ENCODE data around the gene PKN1. TPM values are rescaled to one million over a fixed set of nuclear protein-coding genes. Genes with fewer than 3 reads are reported as not detected.

Gene PKN1
- total RNA-seq, 2 donors from 2014 or later, result 103 to 141 TPM

DNA sequence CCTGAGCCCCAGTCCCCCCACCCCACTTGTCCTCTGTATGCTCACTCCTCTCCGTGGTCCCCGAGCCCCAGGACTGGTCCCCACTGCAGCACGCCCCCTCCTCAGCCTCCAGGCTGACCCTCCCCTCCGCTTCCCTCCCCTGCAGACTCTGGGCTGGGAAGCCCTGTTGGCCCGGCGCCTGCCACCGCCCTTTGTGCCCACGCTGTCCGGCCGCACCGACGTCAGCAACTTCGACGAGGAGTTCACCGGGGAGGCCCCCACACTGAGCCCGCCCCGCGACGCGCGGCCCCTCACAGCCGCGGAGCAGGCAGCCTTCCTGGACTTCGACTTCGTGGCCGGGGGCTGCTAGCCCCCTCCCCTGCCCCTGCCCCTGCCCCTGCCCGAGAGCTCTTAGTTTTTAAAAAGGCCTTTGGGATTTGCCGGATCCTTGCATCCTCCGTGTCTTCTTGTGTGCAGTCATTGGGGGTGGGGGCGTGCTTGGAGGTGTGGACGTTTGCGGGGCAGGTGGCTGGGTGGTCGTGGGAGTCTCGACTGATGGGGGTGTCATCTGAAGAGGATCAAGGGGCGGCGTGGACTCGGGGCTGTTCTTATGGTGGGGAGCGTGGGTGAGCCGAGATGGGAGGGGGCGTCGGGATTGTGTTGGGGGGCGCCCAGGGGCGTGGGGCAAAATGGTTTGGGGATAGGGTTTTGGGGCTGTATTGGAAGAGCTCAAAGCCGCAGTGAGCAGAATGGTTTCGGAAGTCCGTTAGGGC lies 38.5 kb downstream of the PKN1 start:
- no peak for DNase-seq
- TF ChIP-seq, protein P1, sequence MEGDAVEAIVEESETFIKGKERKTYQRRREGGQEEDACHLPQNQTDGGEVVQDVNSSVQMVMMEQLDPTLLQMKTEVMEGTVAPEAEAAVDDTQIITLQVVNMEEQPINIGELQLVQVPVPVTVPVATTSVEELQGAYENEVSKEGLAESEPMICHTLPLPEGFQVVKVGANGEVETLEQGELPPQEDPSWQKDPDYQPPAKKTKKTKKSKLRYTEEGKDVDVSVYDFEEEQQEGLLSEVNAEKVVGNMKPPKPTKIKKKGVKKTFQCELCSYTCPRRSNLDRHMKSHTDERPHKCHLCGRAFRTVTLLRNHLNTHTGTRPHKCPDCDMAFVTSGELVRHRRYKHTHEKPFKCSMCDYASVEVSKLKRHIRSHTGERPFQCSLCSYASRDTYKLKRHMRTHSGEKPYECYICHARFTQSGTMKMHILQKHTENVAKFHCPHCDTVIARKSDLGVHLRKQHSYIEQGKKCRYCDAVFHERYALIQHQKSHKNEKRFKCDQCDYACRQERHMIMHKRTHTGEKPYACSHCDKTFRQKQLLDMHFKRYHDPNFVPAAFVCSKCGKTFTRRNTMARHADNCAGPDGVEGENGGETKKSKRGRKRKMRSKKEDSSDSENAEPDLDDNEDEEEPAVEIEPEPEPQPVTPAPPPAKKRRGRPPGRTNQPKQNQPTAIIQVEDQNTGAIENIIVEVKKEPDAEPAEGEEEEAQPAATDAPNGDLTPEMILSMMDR (conservative IDR thresholded peaks at IDR 0.05), result no peak
- H3K4me3 ChIP-seq (ENCODE audit: low read length), result no peak overlapping the region

DNA sequence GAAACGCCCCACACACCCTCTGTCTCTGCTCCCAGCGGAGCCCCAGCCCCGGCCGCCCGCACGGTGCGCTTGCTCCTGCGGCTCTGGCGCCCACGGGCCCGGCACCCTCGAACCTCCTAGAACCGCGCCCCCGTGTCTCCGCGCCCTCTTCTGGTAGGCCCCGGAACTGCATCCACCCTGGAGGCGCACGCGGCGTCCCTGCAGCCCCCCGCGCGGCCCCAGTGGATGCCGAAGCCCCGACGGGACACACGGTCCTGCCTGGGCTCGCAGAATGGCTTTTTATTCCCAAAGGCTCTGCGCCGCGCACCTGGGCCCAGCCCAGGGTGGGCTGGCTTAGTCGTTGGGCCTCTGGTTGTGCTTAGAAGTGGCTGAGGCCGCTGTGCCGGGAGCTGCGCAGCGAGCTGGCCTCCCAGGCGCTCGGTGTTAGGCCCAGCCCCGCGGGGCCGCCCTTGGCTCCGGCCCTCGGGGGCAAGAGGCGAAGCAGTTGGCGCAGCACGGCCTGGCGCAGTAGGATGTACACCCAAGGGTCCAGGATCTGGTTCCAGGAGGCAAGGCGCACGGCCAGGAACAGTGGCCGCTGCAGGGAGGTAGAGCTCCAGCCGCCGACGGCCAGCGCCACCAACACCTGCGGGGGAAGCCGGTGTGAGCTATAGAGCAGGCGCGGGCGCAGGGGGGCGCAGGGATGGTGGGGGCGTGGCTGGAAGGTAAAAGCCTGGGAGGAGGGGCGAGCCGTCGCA lies 39.3 kb downstream of the PKN1 start:
- TF ChIP-seq, protein P1 (conservative IDR thresholded peaks at IDR 0.05), result peak; percentile 98
- H3K9ac ChIP-seq (ENCODE audit: extremely low read depth, low read length, poor library complexity, severe bottlenecking), result no peak overlapping the region
- H3K4me1 Mint-ChIP-seq, result peaks cover 13% of the 10 kb centered on the region
- DNase-seq, result peak; percentile 95
- no peak overlapping the region for H3K27ac ChIP-seq (ENCODE audit: low read depth, low read length)
- no peaks in the 10 kb centered on the region for H3K27me3 ChIP-seq (ENCODE audit: control insufficient read depth, insufficient read depth, low read length, poor library complexity, severe bottlenecking)
- H3K36me3 ChIP-seq (ENCODE audit: control insufficient read depth, insufficient read depth, low read length), result peaks cover 22% of the 10 kb centered on the region
- no peak overlapping the region for H3K27ac Mint-ChIP-seq
- H3K4me3 Mint-ChIP-seq, result peak overlapping the region; percentile 49
- peaks cover 14% of the 10 kb centered on the region for H3K27me3 Mint-ChIP-seq (ENCODE audit: insufficient read depth)
- peaks cover 22% of the 10 kb centered on the region for H3K36me3 Mint-ChIP-seq (ENCODE audit: low read depth)
- no peaks in the 10 kb centered on the region for H3K9me3 Mint-ChIP-seq
- H3K9me3 ChIP-seq (ENCODE audit: control insufficient read depth, low read length), result no peaks in the 10 kb centered on the region
- H3K4me1 ChIP-seq (ENCODE audit: control insufficient read depth, insufficient read depth, low read length), result no peaks in the 10 kb centered on the region
- H3K4me3 ChIP-seq (ENCODE audit: low read length), result no peak overlapping the region
- 14 to 19% methylated on average over 25 to 66 of the region's 66 CpGs for WGBS, 2 experiments (ENCODE audit: insufficient coverage in 1 of 2, insufficient read length in 1 of 2)

More for the DNA sequence above, 38.5 kb downstream of the PKN1 start:
- H3K27ac Mint-ChIP-seq, result no peak overlapping the region
- Histone ChIP-seq H3K27me3 (ENCODE audit: control insufficient read depth, insufficient read depth, low read length, poor library complexity, severe bottlenecking) (no peaks in the 10 kb centered on the region), H3K4me1 (ENCODE audit: control insufficient read depth, insufficient read depth, low read length) (no peaks in the 10 kb centered on the region), H3K27ac (ENCODE audit: low read depth, low read length) (no peak overlapping the region), H3K9me3 (ENCODE audit: control insufficient read depth, low read length) (no peaks in the 10 kb centered on the region), H3K36me3 (ENCODE audit: control insufficient read depth, insufficient read depth, low read length) (peaks cover 22% of the 10 kb centered on the region), H3K9ac (ENCODE audit: extremely low read depth, low read length, poor library complexity, severe bottlenecking) (no peak overlapping the region)
- H3K9me3 Mint-ChIP-seq, result no peaks in the 10 kb centered on the region
- 87 to 89% methylated on average over 9 to 46 of the region's 46 CpGs for WGBS, 2 experiments (ENCODE audit: insufficient coverage in 1 of 2, insufficient read length in 1 of 2)
- peaks cover 14% of the 10 kb centered on the region for H3K27me3 Mint-ChIP-seq (ENCODE audit: insufficient read depth)
- peak overlapping the region; percentile 49 for H3K4me3 Mint-ChIP-seq
- peaks cover 11% of the 10 kb centered on the region for H3K4me1 Mint-ChIP-seq
- peaks cover 25% of the 10 kb centered on the region for H3K36me3 Mint-ChIP-seq (ENCODE audit: low read depth)

DNA sequence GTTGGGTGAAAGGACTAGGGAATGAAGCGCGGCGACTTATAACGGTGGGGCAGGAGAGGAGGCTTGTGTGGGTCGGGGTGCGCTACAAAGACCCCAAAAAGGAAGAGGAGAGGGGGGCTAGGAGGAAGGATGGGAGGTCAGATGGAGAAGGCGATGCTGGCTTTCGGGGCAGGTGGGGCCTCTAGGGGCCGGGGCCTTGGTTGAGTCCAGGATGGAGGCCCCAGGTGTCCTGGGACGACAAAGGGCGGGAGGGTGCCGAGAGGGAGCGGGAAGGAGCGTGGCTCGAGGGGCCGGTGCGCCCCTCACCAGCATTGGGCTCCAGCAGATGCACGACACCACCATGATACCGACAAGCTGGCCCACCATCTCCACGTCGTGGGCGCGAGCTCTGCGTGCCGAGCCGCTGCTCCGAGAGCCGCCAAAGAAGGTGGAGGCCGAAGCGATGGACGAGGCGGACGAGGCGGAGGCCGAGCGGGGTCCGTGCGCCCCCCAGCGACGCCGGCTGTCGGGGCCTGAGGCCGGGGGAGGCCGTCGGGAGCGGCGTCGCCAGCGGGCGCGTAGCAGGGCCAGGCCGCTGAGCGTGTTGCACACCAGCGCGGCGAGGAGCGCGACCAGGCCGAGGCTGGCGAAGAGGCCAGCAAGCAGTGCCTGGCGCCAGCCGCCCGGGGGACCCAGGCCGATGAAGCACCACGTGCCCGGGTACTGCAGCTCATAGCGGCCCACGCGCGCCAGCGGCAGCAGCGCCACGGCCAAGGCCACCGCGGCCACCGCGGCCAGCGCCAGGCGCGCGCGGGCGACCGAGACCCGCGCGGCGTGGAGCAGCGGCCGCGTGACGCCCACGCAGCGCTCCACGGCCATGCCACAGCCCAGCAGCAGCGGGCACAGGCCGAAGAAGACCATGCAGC lies 40.2 kb downstream of the PKN1 start:
- H3K27ac ChIP-seq (ENCODE audit: low read depth, low read length), result no peak overlapping the region
- Mint-ChIP-seq H3K4me1 (peaks cover 13% of the 10 kb centered on the region), H3K9me3 (no peaks in the 10 kb centered on the region), H3K36me3 (ENCODE audit: low read depth) (peaks cover 18% of the 10 kb centered on the region), H3K4me3 (peak overlapping the region; percentile 49), H3K27ac (no peak overlapping the region), H3K27me3 (ENCODE audit: insufficient read depth) (peaks cover 14% of the 10 kb centered on the region)
- no peak overlapping the region for H3K9ac ChIP-seq (ENCODE audit: extremely low read depth, low read length, poor library complexity, severe bottlenecking)
- no peaks in the 10 kb centered on the region for H3K9me3 ChIP-seq (ENCODE audit: control insufficient read depth, low read length)
- no peak overlapping the region for H3K4me3 ChIP-seq (ENCODE audit: low read length)
- H3K4me1 ChIP-seq (ENCODE audit: control insufficient read depth, insufficient read depth, low read length), result no peaks in the 10 kb centered on the region
- no peaks in the 10 kb centered on the region for H3K27me3 ChIP-seq (ENCODE audit: control insufficient read depth, insufficient read depth, low read length, poor library complexity, severe bottlenecking)
- TF ChIP-seq, protein P1 (conservative IDR thresholded peaks at IDR 0.05), result no peak
- H3K36me3 ChIP-seq (ENCODE audit: control insufficient read depth, insufficient read depth, low read length), result peaks cover 15% of the 10 kb centered on the region
- WGBS, 2 experiments (ENCODE audit: insufficient coverage in 1 of 2, insufficient read length in 1 of 2), result 89 to 96% methylated on average over 84 to 97 of the region's 97 CpGs
- DNase-seq, result no peak
